HepG2 (cell line): ENCODE data around the gene PRSS3. TPM values are rescaled to one million over a fixed set of nuclear protein-coding genes. Genes with fewer than 3 reads are reported as not detected.

ENCODE experiments used
- ATAC-seq: fragments of 200-7000 bp; cut with Tn5 transposase; 3 replicates; pipeline ENCODE4 v1.9.1; 2020; ENCODE audit warnings: mild to moderate bottlenecking, moderate library complexity
- BruUV-seq: library from RNA; stranded (reverse); fragments of 400-500 nt; replicated peaks from 2 replicates; lab custom pipeline; 2021; lab: Mats Ljungman, UMichigan
- CTCF ChIA-PET: fragments of 300-600 bp; formaldehyde crosslinking; extraction: SDS; loops from one replicate; lab custom pipeline; 2021; ENCODE audit warnings: low total read pairs, inconsistent platforms, low intra/inter-chr PET ratio; lab: Yijun Ruan, JAX
- POLR2A ChIA-PET: fragments of 350-600 bp; sonication (Branson Sonifier 250); formaldehyde crosslinking; loops from one replicate; lab custom pipeline; 2020; ENCODE audit warnings: antibody characterized with exemption, inconsistent platforms; lab: Yijun Ruan, JAX
- DNase-seq: peaks from one replicate; pipeline ENCODE4 v3.0.0-alpha.2; 2015; ENCODE audit warnings: low spot score
- FAIRE-seq: peaks from 3 replicates; lab custom pipeline; 2011; peaks lifted over from hg19 to GRCh38; lab: Jason Lieb, UNC
- H2AFZ ChIP-seq: one replicate; pipeline ENCODE4 v1.6.1; 2011; ENCODE audit warnings: low read length, inconsistent platforms
- H3K27ac ChIP-seq: fragments of 300-600 bp; 3 replicates; pipeline ENCODE4 v1.8.0; 2011; ENCODE audit warnings: mixed run types, mild to moderate bottlenecking, mixed read lengths, low read length, inconsistent platforms; ENCODE audit not compliant: insufficient read depth; ENCODE audit errors: extremely low read length
- H3K27me3 ChIP-seq, 2 experiments: fragments of 200-600 bp in 1 of 2; 2 replicates in 1 of 2; 3 replicates in 1 of 2; pipeline versions ENCODE4 v1.6.0 to v1.8.0; 2011; ENCODE audit warnings: low read length in 2 of 2, mild to moderate bottlenecking in 2 of 2, moderate library complexity in 2 of 2, inconsistent platforms in 1 of 2; ENCODE audit not compliant: insufficient read depth in 2 of 2, control insufficient read depth in 1 of 2
- H3K36me3 ChIP-seq, 2 experiments: fragments of 200-600 bp in 1 of 2; replicated peaks in 1 of 2; 2 replicates in 1 of 2; 3 replicates in 1 of 2; pipeline versions ENCODE4 v1.5.1 to v1.8.0; 2011; ENCODE audit warnings: low read length in 2 of 2, inconsistent platforms in 1 of 2; ENCODE audit not compliant: insufficient read depth in 2 of 2, control insufficient read depth in 1 of 2
- H3K4me1 ChIP-seq: 2 replicates; pipeline ENCODE4 v1.5.1; 2012; ENCODE audit warnings: low read length, inconsistent platforms; ENCODE audit not compliant: insufficient read depth
- H3K4me2 ChIP-seq: 2 replicates; pipeline ENCODE4 v1.6.0; 2011; ENCODE audit warnings: low read depth, low read length, inconsistent platforms
- H3K4me3 ChIP-seq, 3 experiments: fragments of 200-600 bp in 1 of 3; sonication (generic), shearing (Covaris generic) in 1 of 3; replicated peaks in 1 of 3; 2 replicates each; pipeline ENCODE4 v1.5.1; 2011 to 2016; ENCODE audit warnings: low read length in 3 of 3, inconsistent platforms in 2 of 3, low read depth in 2 of 3, mild to moderate bottlenecking in 2 of 3, control low read depth in 1 of 3, mixed read lengths in 1 of 3; ENCODE audit not compliant: insufficient read depth in 1 of 3
- H3K79me2 ChIP-seq: one replicate; pipeline ENCODE4 v1.6.1; 2011; ENCODE audit warnings: low read length, inconsistent platforms; ENCODE audit not compliant: insufficient read depth
- H3K9ac ChIP-seq: 2 replicates; pipeline ENCODE4 v1.6.0; 2011; ENCODE audit warnings: mild to moderate bottlenecking, low read depth, low read length, inconsistent platforms; ENCODE audit not compliant: insufficient read depth
- H3K9me3 ChIP-seq: 2 replicates; pipeline ENCODE4 v1.5.1; 2012; ENCODE audit warnings: mild to moderate bottlenecking, low read length
- H4K20me1 ChIP-seq: 2 replicates; pipeline ENCODE4 v1.6.0; 2011; ENCODE audit warnings: inconsistent platforms, mild to moderate bottlenecking, low read length, moderate library complexity; ENCODE audit not compliant: insufficient read depth
- ADNP ChIP-seq: sonication (generic); formaldehyde crosslinking; IDR thresholded peaks from 2 replicates; pipeline ENCODE4 v1.4.0; 2020; ENCODE audit warnings: missing genetic modification reagents
- AGO2 ChIP-seq: fragments of 200-400 bp; formaldehyde crosslinking; optimal IDR thresholded peaks from 2 replicates; pipeline ENCODE3; 2017; ENCODE audit warnings: mild to moderate bottlenecking, low read depth, low read length, moderate library complexity
- ARID2 ChIP-seq: sonication (generic); formaldehyde crosslinking; IDR thresholded peaks from 2 replicates; pipeline ENCODE4 v1.8.1; 2022; ENCODE audit warnings: mild to moderate bottlenecking, missing genetic modification reagents, borderline replicate concordance
- EEA1 ChIP-seq: sonication (generic); formaldehyde crosslinking; IDR thresholded peaks from 2 replicates; pipeline ENCODE4 v1.5.1; 2020; ENCODE audit warnings: mild to moderate bottlenecking, missing genetic modification reagents, borderline replicate concordance
- KLF15 ChIP-seq: sonication (generic); formaldehyde crosslinking; IDR thresholded peaks from 2 replicates; pipeline ENCODE4 v1.8.1; 2023; ENCODE audit warnings: borderline replicate concordance, mild to moderate bottlenecking, inconsistent platforms, missing genetic modification reagents, mixed read lengths
- RBAK ChIP-seq: sonication (generic); formaldehyde crosslinking; IDR thresholded peaks from 2 replicates; pipeline ENCODE4 v1.5.1; 2020; ENCODE audit warnings: mild to moderate bottlenecking, missing genetic modification reagents
- RBM22 ChIP-seq: fragments of 200-400 bp; formaldehyde crosslinking; optimal IDR thresholded peaks from 2 replicates; pipeline ENCODE3; 2017; ENCODE audit warnings: mild to moderate bottlenecking, low read length, moderate library complexity
- SALL2 ChIP-seq: sonication (generic); formaldehyde crosslinking; IDR thresholded peaks from 2 replicates; pipeline ENCODE4 v1.8.1; 2023; ENCODE audit warnings: mild to moderate bottlenecking, missing genetic modification reagents, inconsistent platforms
- SRSF9 ChIP-seq: fragments of 200-400 bp; formaldehyde crosslinking; IDR thresholded peaks from 2 replicates; pipeline ENCODE4 v1.6.1; 2018; ENCODE audit warnings: borderline replicate concordance, mild to moderate bottlenecking, low read depth, low read length; ENCODE audit not compliant: insufficient read depth, poor library complexity, severe bottlenecking
- THAP11 ChIP-seq: IDR thresholded peaks from 2 replicates; pipeline ENCODE4 v1.6.1; 2016; ENCODE audit warnings: missing biosample characterization, missing genetic modification reagents
- ZNF256 ChIP-seq: sonication (generic); formaldehyde crosslinking; conservative IDR thresholded peaks from 2 replicates; pipeline ENCODE4 v1.4.0; 2020; ENCODE audit warnings: missing genetic modification reagents
- ZNF274 ChIP-seq: sonication (generic); formaldehyde crosslinking; IDR thresholded peaks from 2 replicates; pipeline ENCODE4 v1.5.1; 2020; ENCODE audit warnings: mild to moderate bottlenecking, missing genetic modification reagents
- ZNF552 ChIP-seq: sonication (generic); formaldehyde crosslinking; IDR thresholded peaks from 2 replicates; pipeline ENCODE4 v1.9.0; 2022; ENCODE audit warnings: missing genetic modification reagents, mild to moderate bottlenecking, borderline replicate concordance
- ZNF839 ChIP-seq: sonication (generic); formaldehyde crosslinking; IDR thresholded peaks from 2 replicates; pipeline ENCODE4 v1.4.0; 2020; ENCODE audit warnings: missing genetic modification reagents, mild to moderate bottlenecking, borderline replicate concordance
- WGBS: methylation state at CpG from one replicate; pipeline ENCODE4 v1.1.6; 2017; ENCODE audit warnings: low lambda C conversion rate; 5-methylcytosine and 5-hydroxymethylcytosine counted together
- in situ Hi-C: cut with HindIII; loops from 2 replicates; pipeline ENCODE4 v1.10.0; 2017; ENCODE audit warnings: low pct_unique_long_range_greater_than_20kb; ENCODE audit not compliant: extremely low pct_ligation_motif_present
- intact Hi-C: fragments of 100-400 bp; cut with micrococcal nuclease; formaldehyde crosslinking; loops from one replicate; pipeline ENCODE4 v1.10.0; 2022; ENCODE audit not compliant: unreplicated experiment
- polyA plus RNA-seq, 8 experiments: library from polyadenylated mRNA; depleted of rRNA in 3 of 8; stranded (reverse) in 7 of 8; unstranded in 1 of 8; fragments of >200 nt; fragmentation: Illumina TruSeq in 4 of 8; extraction: Trizol in 4 of 8; gene quantifications; 2 replicates each; pipeline versions ENCODE4 v1.2.1 to v1.2.3, GENCODE V29; 2011 to 2016; ENCODE audit warnings: low read depth in 4 of 8, missing spikeins in 1 of 8, mixed read lengths in 1 of 8; ENCODE audit not compliant: insufficient read depth in 1 of 8
- total RNA-seq, 5 experiments: library from RNA; depleted of rRNA; stranded (reverse); fragments of >200 nt; fragmentation: Illumina TruSeq; extraction: Trizol; gene quantifications; 2 replicates each; pipeline ENCODE4 v1.2.3, GENCODE V29; 2016; ENCODE audit warnings: low read depth in 1 of 5
- TF ChIP-seq, protein P1 (sequence below): sonication (generic); formaldehyde crosslinking; IDR thresholded peaks from 2 replicates; pipeline ENCODE4 v1.8.0; 2023; ENCODE audit warnings: mild to moderate bottlenecking, missing genetic modification reagents
- TF ChIP-seq, protein P2 (sequence below): sonication (generic); formaldehyde crosslinking; IDR thresholded peaks from 2 replicates; pipeline ENCODE4 v1.4.0; 2020; ENCODE audit warnings: missing genetic modification reagents
- TF ChIP-seq, protein P3 (sequence below): sonication (generic); formaldehyde crosslinking; IDR thresholded peaks from 2 replicates; pipeline ENCODE4 v1.8.1; 2023; ENCODE audit warnings: mild to moderate bottlenecking, moderate library complexity, missing genetic modification reagents
- TF ChIP-seq, protein P4 (sequence below): sonication (generic); formaldehyde crosslinking; IDR thresholded peaks from 2 replicates; pipeline ENCODE4 v1.5.0; 2020; ENCODE audit warnings: missing genetic modification reagents

Gene PRSS3
- total and polyA plus RNA-seq, 2 of the 13 experiments (the other 11 are each of a cell fraction or from before 2014, with no cell fraction given): not detected

GRCh38 chr9:33823801-33824200 lies 28.4 kb downstream of the PRSS3 start:
- Histone ChIP-seq H3K27me3 (no peaks in the 10 kb centered on the region), H3K27ac (no peak overlapping the region), H3K4me1 (peaks cover 25% of the 10 kb centered on the region), H4K20me1 (peaks cover 28% of the 10 kb centered on the region), H3K36me3 (peaks cover 1 to 7% of the 10 kb centered on the region in 2 experiments; a peak in 1 of 5 replicates), H2AFZ (no peak overlapping the region), H3K79me2 (peaks cover 91% of the 10 kb centered on the region), H3K9me3 (no peaks in the 10 kb centered on the region), H3K4me3 (no peak overlapping the region), H3K4me2 (no peak overlapping the region), H3K9ac (no peak overlapping the region)
- 96% methylated on average over 3 of the region's 3 CpGs for WGBS
- intact Hi-C loops: no loop called here
- in situ Hi-C loops: no loop called here
- ChIA-PET CTCF (no interaction called here), POLR2A (interaction anchor here (1.3 kb wide), 1 partner anchor 10 kb away, joined by 3 read pairs; no protein-coding TSS in a partner anchor)
- DNase-seq: no peak
- ATAC-seq: no peak
- FAIRE-seq: no peak
- TF ChIP-seq ZNF552 (CRISPR knock-in tag) (no peak), RBM22 (no peak), ZNF839 (no peak), EEA1 (CRISPR knock-in tag) (no peak), SALL2 (no peak), RBAK (no peak), ZNF256 (CRISPR knock-in tag) (no peak), ZNF274 (CRISPR knock-in tag) (no peak), KLF15 (CRISPR knock-in tag) (no peak), SRSF9 (no peak), AGO2 (no peak), THAP11 (CRISPR knock-in tag) (no peak), ARID2 (no peak), ADNP (CRISPR knock-in tag) (no peak)
- TF ChIP-seq, protein P1, sequence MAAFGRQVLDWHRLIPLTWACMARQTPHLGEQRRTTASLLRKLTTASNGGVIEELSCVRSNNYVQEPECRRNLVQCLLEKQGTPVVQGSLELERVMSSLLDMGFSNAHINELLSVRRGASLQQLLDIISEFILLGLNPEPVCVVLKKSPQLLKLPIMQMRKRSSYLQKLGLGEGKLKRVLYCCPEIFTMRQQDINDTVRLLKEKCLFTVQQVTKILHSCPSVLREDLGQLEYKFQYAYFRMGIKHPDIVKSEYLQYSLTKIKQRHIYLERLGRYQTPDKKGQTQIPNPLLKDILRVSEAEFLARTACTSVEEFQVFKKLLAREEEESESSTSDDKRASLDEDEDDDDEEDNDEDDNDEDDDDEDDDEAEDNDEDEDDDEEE (CRISPR knock-in tag): no peak
- TF ChIP-seq, protein P2, sequence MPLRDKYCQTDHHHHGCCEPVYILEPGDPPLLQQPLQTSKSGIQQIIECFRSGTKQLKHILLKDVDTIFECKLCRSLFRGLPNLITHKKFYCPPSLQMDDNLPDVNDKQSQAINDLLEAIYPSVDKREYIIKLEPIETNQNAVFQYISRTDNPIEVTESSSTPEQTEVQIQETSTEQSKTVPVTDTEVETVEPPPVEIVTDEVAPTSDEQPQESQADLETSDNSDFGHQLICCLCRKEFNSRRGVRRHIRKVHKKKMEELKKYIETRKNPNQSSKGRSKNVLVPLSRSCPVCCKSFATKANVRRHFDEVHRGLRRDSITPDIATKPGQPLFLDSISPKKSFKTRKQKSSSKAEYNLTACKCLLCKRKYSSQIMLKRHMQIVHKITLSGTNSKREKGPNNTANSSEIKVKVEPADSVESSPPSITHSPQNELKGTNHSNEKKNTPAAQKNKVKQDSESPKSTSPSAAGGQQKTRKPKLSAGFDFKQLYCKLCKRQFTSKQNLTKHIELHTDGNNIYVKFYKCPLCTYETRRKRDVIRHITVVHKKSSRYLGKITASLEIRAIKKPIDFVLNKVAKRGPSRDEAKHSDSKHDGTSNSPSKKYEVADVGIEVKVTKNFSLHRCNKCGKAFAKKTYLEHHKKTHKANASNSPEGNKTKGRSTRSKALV (CRISPR knock-in tag): no peak
- TF ChIP-seq, protein P3, sequence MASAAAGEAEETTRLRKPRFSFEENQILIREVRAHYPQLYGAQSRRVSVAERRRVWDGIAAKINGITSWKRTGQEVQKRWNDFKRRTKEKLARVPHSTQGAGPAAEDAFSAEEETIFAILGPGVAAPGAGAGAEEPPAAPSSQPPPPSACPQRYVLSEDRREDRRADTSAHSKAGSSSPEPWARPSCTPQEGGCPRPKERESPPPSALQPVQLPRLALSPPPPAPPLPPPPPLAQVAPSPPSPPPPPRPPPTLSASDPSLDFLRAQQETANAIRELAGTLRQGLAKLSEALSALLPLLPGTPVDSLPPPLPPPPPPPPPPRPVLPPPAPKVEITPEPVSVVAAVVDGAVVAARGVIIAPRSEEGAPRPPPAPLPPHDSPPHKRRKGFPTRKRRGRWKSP (CRISPR knock-in tag): no peak
- TF ChIP-seq, protein P4, sequence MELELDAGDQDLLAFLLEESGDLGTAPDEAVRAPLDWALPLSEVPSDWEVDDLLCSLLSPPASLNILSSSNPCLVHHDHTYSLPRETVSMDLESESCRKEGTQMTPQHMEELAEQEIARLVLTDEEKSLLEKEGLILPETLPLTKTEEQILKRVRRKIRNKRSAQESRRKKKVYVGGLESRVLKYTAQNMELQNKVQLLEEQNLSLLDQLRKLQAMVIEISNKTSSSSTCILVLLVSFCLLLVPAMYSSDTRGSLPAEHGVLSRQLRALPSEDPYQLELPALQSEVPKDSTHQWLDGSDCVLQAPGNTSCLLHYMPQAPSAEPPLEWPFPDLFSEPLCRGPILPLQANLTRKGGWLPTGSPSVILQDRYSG (CRISPR knock-in tag): no peak
- BruUV-seq: no TSS peak
